Bronchial epithelial cell (primary cell): ENCODE data around the gene C3orf20. TPM values are rescaled to one million over a fixed set of nuclear protein-coding genes. Genes with fewer than 3 reads are reported as not detected.

ENCODE experiments used
- DNase-seq: peaks from one replicate; pipeline ENCODE4 v3.0.0-alpha.2; 2010; ENCODE audit warnings: low read depth
- FAIRE-seq: peaks from 2 replicates; lab custom pipeline; 2011; peaks lifted over from hg19 to GRCh38; lab: Jason Lieb, UNC
- H3K27me3 ChIP-seq: 2 replicates; pipeline ENCODE4 v1.5.1; 2011; ENCODE audit warnings: low read length; ENCODE audit not compliant: control insufficient read depth, insufficient read depth
- H3K36me3 ChIP-seq: 2 replicates; pipeline ENCODE4 v1.5.1; 2011; ENCODE audit warnings: low read length; ENCODE audit not compliant: control insufficient read depth, insufficient read depth
- H3K4me3 ChIP-seq: 2 replicates; pipeline ENCODE4 v1.5.1; 2011; ENCODE audit warnings: mild to moderate bottlenecking, low read depth, low read length, control low read depth
- CTCF ChIP-seq: IDR thresholded peaks from 2 replicates; pipeline ENCODE4 v1.5.1; 2011; ENCODE audit warnings: mild to moderate bottlenecking, moderate library complexity, low read length, control low read depth, inconsistent platforms; ENCODE audit not compliant: insufficient read depth, severe bottlenecking
- total RNA-seq: library from RNA; depleted of rRNA; stranded (reverse); fragments of >200 nt; gene quantifications from 2 replicates; pipeline ENCODE4 v1.2.1, GENCODE V29; 2014

The C3orf20 gene
- total RNA-seq, 1 donor from 2014 or later: under 0.01 TPM

GRCh38 chr3:14787630-14788029, 112.7 kb downstream of the C3orf20 start:
- H3K36me3 ChIP-seq: no peaks in the 10 kb centered on the region
- no peaks in the 10 kb centered on the region for H3K27me3 ChIP-seq
- H3K4me3 ChIP-seq: no peak overlapping the region
- TF ChIP-seq CTCF: no peak
- no peak for DNase-seq
- FAIRE-seq: no peak

- H3K4me3 ChIP-seq: no peak overlapping the region
- no peaks in the 10 kb centered on the region for H3K36me3 ChIP-seq
- FAIRE-seq (no peak), DNase-seq (no peak)
- no peak for TF ChIP-seq CTCF
- no peaks in the 10 kb centered on the region for H3K27me3 ChIP-seq
Measured at GRCh38 chr3:14788644-14789043, 113.7 kb downstream of the C3orf20 start.

- no peak for FAIRE-seq
- no peaks in the 10 kb centered on the region for H3K27me3 ChIP-seq
- no peaks in the 10 kb centered on the region for H3K36me3 ChIP-seq
- DNase-seq: no peak
- no peak for TF ChIP-seq CTCF
- H3K4me3 ChIP-seq: no peak overlapping the region
Measured at GRCh38 chr3:14789221-14789620, 114.3 kb downstream of the C3orf20 start.

GRCh38 chr3:14789640-14790285, 114.8 kb downstream of the C3orf20 start:
- Histone ChIP-seq H3K27me3 (peaks cover 2% of the 10 kb centered on the region), H3K36me3 (no peaks in the 10 kb centered on the region), H3K4me3 (no peak overlapping the region)
- TF ChIP-seq CTCF: no peak
- no peak for DNase-seq
- FAIRE-seq: peak; percentile 52

- peak; percentile 81 for FAIRE-seq
Measured at GRCh38 chr3:14791343-14791945, 116.5 kb downstream of the C3orf20 start.

More at GRCh38 chr3:14791343-14791945, 116.5 kb downstream of the C3orf20 start:
- no peak overlapping the region for H3K4me3 ChIP-seq
- H3K27me3 ChIP-seq: peaks cover 4% of the 10 kb centered on the region
- no peaks in the 10 kb centered on the region for H3K36me3 ChIP-seq
- DNase-seq: peak; percentile 41
- TF ChIP-seq CTCF: peak; percentile 88
